GM12878 (cell line): ENCODE data around the gene INIP. TPM values are rescaled to one million over a fixed set of nuclear protein-coding genes. Genes with fewer than 3 reads are reported as not detected.

Experiments used
- ATAC-seq: fragments of 200-7000 bp; cut with Tn5 transposase; 3 replicates; pipeline ENCODE4 v1.9.1; 2020; ENCODE audit warnings: mild to moderate bottlenecking, moderate library complexity
- BruUV-seq: library from RNA; stranded (reverse); fragments of 400-500 nt; replicated peaks from 2 replicates; lab custom pipeline; 2021; lab: Mats Ljungman, UMichigan
- CTCF ChIA-PET: fragments of 300-600 bp; sonication (Branson Sonifier 250); formaldehyde crosslinking; extraction: SDS; loops from one replicate; lab custom pipeline; 2021; ENCODE audit warnings: inconsistent platforms; lab: Yijun Ruan, JAX
- POLR2A ChIA-PET: fragments of 350-600 bp; formaldehyde crosslinking; extraction: SDS; loops from one replicate; lab custom pipeline; 2021; ENCODE audit warnings: inconsistent platforms; lab: Charles Lee
- RAD21 ChIA-PET: fragments of 300-600 bp; sonication (Branson Sonifier 250); formaldehyde crosslinking; loops from one replicate; lab custom pipeline; 2023; ENCODE audit warnings: antibody characterized with exemption; ENCODE audit not compliant: unreplicated experiment; lab: Charles Lee
- SMC1A ChIA-PET: fragments of 300-600 bp; sonication (Branson Sonifier 250); formaldehyde crosslinking; loops from one replicate; lab custom pipeline; 2023; ENCODE audit not compliant: unreplicated experiment, uncharacterized antibody; lab: Charles Lee
- DNase-seq: peaks from one replicate; pipeline ENCODE4 v3.0.0-alpha.2; 2011; ENCODE audit warnings: low read depth, low spot score
- FAIRE-seq: peaks from 3 replicates; lab custom pipeline; 2011; peaks lifted over from hg19 to GRCh38; lab: Jason Lieb, UNC
- H2AFZ ChIP-seq: 2 replicates; pipeline ENCODE4 v1.6.0; 2011; ENCODE audit warnings: low read depth, low read length, control low read depth; ENCODE audit not compliant: control insufficient read depth
- H3K27ac ChIP-seq: 2 replicates; pipeline ENCODE4 v1.5.1; 2011; ENCODE audit warnings: control low read depth; ENCODE audit not compliant: control insufficient read depth, insufficient read depth
- H3K27me3 ChIP-seq, 2 experiments: replicated peaks in 1 of 2; 2 replicates each; pipeline versions ENCODE4 v1.6.0 to v1.6.1; 2011; ENCODE audit warnings: low read length in 1 of 2; ENCODE audit not compliant: control insufficient read depth in 2 of 2, insufficient read depth in 2 of 2
- H3K36me3 ChIP-seq, 2 experiments: 2 replicates each; pipeline ENCODE4 v1.5.1; 2011; ENCODE audit warnings: low read length in 1 of 2; ENCODE audit not compliant: control insufficient read depth in 2 of 2, insufficient read depth in 2 of 2
- H3K4me1 ChIP-seq: 2 replicates; pipeline ENCODE4 v1.6.1; 2011; ENCODE audit warnings: mild to moderate bottlenecking, low read length, moderate library complexity, mixed read lengths; ENCODE audit not compliant: control insufficient read depth, insufficient read depth
- H3K4me2 ChIP-seq: 2 replicates; pipeline ENCODE4 v1.6.0; 2011; ENCODE audit warnings: control low read depth; ENCODE audit not compliant: control insufficient read depth, insufficient read depth
- H3K4me3 ChIP-seq: fragments of 200-600 bp; sonication (generic); 2 replicates; pipeline ENCODE4 v1.5.1; 2016
- H3K79me2 ChIP-seq: 2 replicates; pipeline ENCODE4 v1.6.0; 2011; ENCODE audit warnings: low read length; ENCODE audit not compliant: control insufficient read depth, insufficient read depth
- H3K9ac ChIP-seq: 2 replicates; pipeline ENCODE4 v1.8.0; 2011; ENCODE audit warnings: low read length, control low read depth, mixed read lengths; ENCODE audit not compliant: control insufficient read depth, insufficient read depth
- H3K9me3 ChIP-seq: replicated peaks from 3 replicates; pipeline ENCODE4 v1.5.1; 2011; ENCODE audit warnings: mild to moderate bottlenecking, low read length; ENCODE audit not compliant: control insufficient read depth, insufficient read depth
- H4K20me1 ChIP-seq: 2 replicates; pipeline ENCODE4 v1.6.0; 2011; ENCODE audit not compliant: control insufficient read depth, insufficient read depth
- CTCF ChIP-seq, 3 experiments: IDR thresholded peaks in 2 of 3; conservative IDR thresholded peaks in 1 of 3; 2 replicates each; pipeline ENCODE4 v1.5.1; 2011; ENCODE audit warnings: low read depth in 3 of 3, low read length in 3 of 3, mild to moderate bottlenecking in 3 of 3, control low read depth in 2 of 3, moderate library complexity in 2 of 3, inconsistent platforms in 1 of 3, mixed read lengths in 1 of 3; ENCODE audit not compliant: control insufficient read depth in 2 of 3, insufficient read depth in 1 of 3; ENCODE audit errors: extremely low read depth in 1 of 3
- FOXM1 ChIP-seq: IDR thresholded peaks from 2 replicates; pipeline ENCODE4 v1.6.1; 2012; ENCODE audit warnings: low read depth, mild to moderate bottlenecking, inconsistent platforms, low read length, moderate library complexity
- IRF4 ChIP-seq: IDR thresholded peaks from 2 replicates; pipeline ENCODE4 v1.6.1; 2011; ENCODE audit warnings: low read depth, low read length
- NKRF ChIP-seq: fragments of 450-650 bp; conservative IDR thresholded peaks from 2 replicates; pipeline ENCODE4 v1.6.1; 2017; ENCODE audit warnings: mild to moderate bottlenecking, moderate library complexity
- PAX5 ChIP-seq: IDR thresholded peaks from 2 replicates; pipeline ENCODE4 v1.6.1; 2011; ENCODE audit warnings: low read depth, low read length, borderline replicate concordance
- PML ChIP-seq: IDR thresholded peaks from 2 replicates; pipeline ENCODE4 v1.6.1; 2012; ENCODE audit warnings: low read length, inconsistent platforms
- TAF1 ChIP-seq: IDR thresholded peaks from 2 replicates; pipeline ENCODE4 v1.6.1; 2011; ENCODE audit warnings: mild to moderate bottlenecking, low read depth, low read length, borderline replicate concordance
- WGBS: methylation state at CpG from one replicate; pipeline ENCODE4 v1.1.6; 2016; ENCODE audit warnings: low lambda C conversion rate; ENCODE audit not compliant: insufficient replicate concordance, insufficient coverage; ENCODE audit errors: missing lambda C conversion rate; 5-methylcytosine and 5-hydroxymethylcytosine counted together
- in situ Hi-C: fragments of 300-500 bp; cut with MboI; formaldehyde crosslinking; loops from 9 replicates; pipeline ENCODE4 v1.14.3; 2018; ENCODE audit warnings: mixed read lengths
- intact Hi-C: fragments of 100-400 bp; cut with micrococcal nuclease; formaldehyde crosslinking; loops from one replicate; pipeline ENCODE4 v1.14.2; 2022; ENCODE audit not compliant: unreplicated experiment
- polyA plus RNA-seq, 11 experiments: library from polyadenylated mRNA; depleted of rRNA in 4 of 11; unstranded in 6 of 11; stranded (reverse) in 5 of 11; fragments of >200 nt; fragmentation: Nextera tagmentation in 4 of 11; fragmentation: Illumina TruSeq in 1 of 11; extraction: Ambion mirVana in 4 of 11; extraction: Trizol in 1 of 11; gene quantifications; 1 replicate in 1 of 11; 2 replicates in 10 of 11; pipeline versions ENCODE4 v1.2.1 to v1.2.3, GENCODE V29; 2011 to 2016; ENCODE audit warnings: inconsistent platforms in 2 of 11, missing spikeins in 2 of 11, low read depth in 1 of 11
- total RNA-seq, 4 experiments: library from RNA; depleted of rRNA in 3 of 4; stranded (reverse); fragments of >200 nt in 3 of 4; fragmentation: Illumina TruSeq in 1 of 4; extraction: Trizol in 1 of 4; gene quantifications; 2 replicates each; pipeline versions ENCODE4 v1.2.1 to v1.2.3, GENCODE V29; 2013 to 2021

The INIP gene
- total and polyA plus RNA-seq, 10 of the 15 experiments (the other 5 are each of a cell fraction or from before 2014, with no cell fraction given) = 18.9 to 66.5 (median 37.7) TPM

GRCh38 chr9:112642126-112642525, 75.8 kb downstream of the INIP start:
- no peaks in the 10 kb centered on the region for H3K36me3 ChIP-seq
- no peak overlapping the region for H3K27ac ChIP-seq
- no peak overlapping the region for H3K4me2 ChIP-seq
- no peak for FAIRE-seq
- H3K9me3 ChIP-seq = peaks cover 2% of the 10 kb centered on the region; the same call in 2 of the 3 replicates
- ATAC-seq = no peak
- intact Hi-C loops = no loop called here
- H3K4me1 ChIP-seq = no peaks in the 10 kb centered on the region
- 80% methylated on average over 3 of the region's 3 CpGs for WGBS
- no peaks in the 10 kb centered on the region for H3K27me3 ChIP-seq
- POLR2A ChIA-PET = no interaction called here
- DNase-seq = no peak
- RAD21 ChIA-PET = no interaction called here
- CTCF ChIA-PET = no interaction called here
- no TSS peak for BruUV-seq
- no peaks in the 10 kb centered on the region for H3K79me2 ChIP-seq
- H3K4me3 ChIP-seq = no peak overlapping the region
- H2AFZ ChIP-seq = no peak overlapping the region
- no peaks in the 10 kb centered on the region for H4K20me1 ChIP-seq
- no peak overlapping the region for H3K9ac ChIP-seq
- in situ Hi-C loops = no loop called here
- TF ChIP-seq IRF4 (no peak), PAX5 (no peak), PML (no peak), NKRF (no peak), CTCF (IDR thresholded peaks at IDR 0.05 in 2 of 3, conservative IDR thresholded peaks at IDR 0.05 in 1 of 3; ENCODE audit: control insufficient read depth in 2 of 3, extremely low read depth in 1 of 3, insufficient read depth in 1 of 3, low read depth in 3 of 3, low read length in 3 of 3) (no peak), FOXM1 (no peak), TAF1 (no peak)
- TF ChIP-seq, all 136 proteins: peak for 0
- SMC1A ChIA-PET = no interaction called here
